ENCODE measurements around the gene GINS1. TPM values are rescaled to one million over a fixed set of nuclear protein-coding genes. Genes with fewer than 3 reads are reported as not detected.

The GINS1 gene
- total RNA-seq, 2 experiments from 2014 or later = 25.5 to 27.7 TPM

DNA sequence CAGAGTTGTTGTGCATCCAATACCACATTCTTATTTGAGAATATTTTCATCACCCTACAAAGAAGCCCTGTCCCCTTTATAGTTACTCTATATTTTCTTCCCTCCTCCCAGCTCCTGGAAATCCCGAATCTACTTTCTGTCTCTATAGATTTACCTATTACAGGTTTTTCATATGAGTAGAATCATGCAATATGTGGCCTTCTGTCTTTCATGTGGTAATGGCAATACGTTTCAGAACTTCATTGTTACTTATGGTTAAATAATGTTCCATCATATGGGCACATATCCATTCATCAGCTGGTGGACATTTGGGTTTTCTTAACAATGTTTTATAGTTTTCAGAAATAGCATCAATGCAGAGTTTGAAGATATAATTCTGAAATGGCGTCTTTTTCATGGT is 17.1 kb downstream of the GINS1 start:
- CTCF ChIA-PET = interaction anchor here (0.5 to 1.2 kb wide), 2 partner anchors 17 to 22 kb away, joined by 3 to 4 read pairs; partner anchors contain the start of gene GINS1
- Mint-ChIP-seq H3K27me3 (ENCODE audit: low read depth) (no peaks in the 10 kb centered on the region), H3K27ac (no peak overlapping the region), H3K9me3 (no peaks in the 10 kb centered on the region), H3K4me1 (ENCODE audit: low read depth) (peaks cover 17% of the 10 kb centered on the region), H3K4me3 (no peak overlapping the region), H3K36me3 (ENCODE audit: low read depth) (peaks cover 44% of the 10 kb centered on the region)
- no peak for DNase-seq
- intact Hi-C loops (cut with micrococcal nuclease) = no loop called here

DNA sequence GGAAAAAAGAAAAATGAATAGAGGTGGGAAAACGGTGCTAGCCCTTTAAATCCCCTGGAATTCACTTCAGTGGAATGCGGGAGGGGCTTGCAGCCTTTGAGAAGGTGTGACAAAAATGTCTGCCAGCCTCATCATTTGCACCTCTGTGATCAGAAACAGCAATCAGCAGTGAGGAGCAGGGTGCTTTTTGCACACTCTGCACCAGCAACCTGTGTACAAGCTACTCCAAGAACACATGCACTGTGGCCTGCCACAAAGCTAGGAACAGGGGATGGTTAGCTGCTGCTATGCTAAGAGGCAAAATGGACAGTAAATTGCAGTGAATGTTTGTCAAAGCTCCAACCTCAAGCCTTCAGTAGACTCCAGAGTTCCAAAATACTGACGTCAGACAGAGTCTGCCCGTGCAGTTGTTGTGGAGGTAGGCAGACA is 29.7 kb downstream of the GINS1 start:
- H3K27ac Mint-ChIP-seq = no peak overlapping the region
- intact Hi-C loops (cut with micrococcal nuclease) = no loop called here
- DNase-seq = no peak
- no peaks in the 10 kb centered on the region for H3K27me3 Mint-ChIP-seq (ENCODE audit: low read depth)
- no peaks in the 10 kb centered on the region for H3K4me1 Mint-ChIP-seq (ENCODE audit: low read depth)
- peaks cover 27% of the 10 kb centered on the region for H3K36me3 Mint-ChIP-seq (ENCODE audit: low read depth)
- no peak overlapping the region for H3K4me3 Mint-ChIP-seq
- CTCF ChIA-PET = no interaction called here
- H3K9me3 Mint-ChIP-seq = no peaks in the 10 kb centered on the region

DNA sequence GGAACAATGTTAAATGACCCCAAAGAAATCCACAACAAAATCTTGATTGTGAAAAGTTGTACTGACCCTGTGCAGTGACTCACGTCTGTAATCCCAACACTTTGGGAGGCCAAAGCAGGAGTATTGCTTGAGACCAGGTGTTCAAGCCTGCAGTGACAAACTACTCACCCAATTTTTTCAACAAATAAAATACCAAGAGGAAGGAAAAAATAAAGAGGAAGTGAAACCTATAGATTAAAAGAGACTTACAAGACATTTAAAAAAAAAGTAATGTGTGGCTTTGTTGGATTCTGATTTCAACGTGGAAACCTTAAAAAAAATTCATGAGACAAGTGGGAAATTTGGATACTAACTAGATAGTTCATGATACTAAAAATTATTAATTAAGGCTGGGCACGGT is 31.9 kb downstream of the GINS1 start:
- CTCF ChIA-PET = no interaction called here
- intact Hi-C loops (cut with micrococcal nuclease) = no loop called here
- DNase-seq = no peak
- Mint-ChIP-seq H3K4me1 (ENCODE audit: low read depth) (no peaks in the 10 kb centered on the region), H3K27ac (no peak overlapping the region), H3K9me3 (no peaks in the 10 kb centered on the region), H3K27me3 (ENCODE audit: low read depth) (no peaks in the 10 kb centered on the region), H3K36me3 (ENCODE audit: low read depth) (peaks cover 26% of the 10 kb centered on the region), H3K4me3 (no peak overlapping the region)

DNA sequence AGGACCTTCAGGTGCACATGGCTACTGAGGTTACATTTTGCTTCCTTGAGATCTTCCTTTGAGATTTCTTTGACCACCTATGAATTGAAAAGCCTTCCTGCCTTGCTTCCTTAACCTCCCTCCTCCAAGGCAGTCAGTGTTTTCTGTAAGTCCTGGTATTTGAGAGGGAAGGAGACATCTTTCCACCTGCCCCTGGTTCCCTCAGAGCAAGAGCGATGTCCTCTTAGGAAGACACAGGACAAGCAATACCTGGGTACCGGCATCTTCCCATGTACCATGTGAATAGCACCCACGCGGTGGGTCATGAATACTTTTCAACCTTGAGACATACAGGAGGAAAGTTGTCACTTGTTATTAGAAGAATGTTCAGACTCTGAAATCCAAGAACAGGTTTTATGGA is 37.1 kb downstream of the GINS1 start:
- no peak for DNase-seq
- no peaks in the 10 kb centered on the region for H3K4me1 Mint-ChIP-seq (ENCODE audit: low read depth)
- H3K27ac Mint-ChIP-seq = no peak overlapping the region
- CTCF ChIA-PET = no interaction called here
- H3K9me3 Mint-ChIP-seq = no peaks in the 10 kb centered on the region
- H3K36me3 Mint-ChIP-seq (ENCODE audit: low read depth) = peaks cover 50% of the 10 kb centered on the region
- intact Hi-C loops (cut with micrococcal nuclease) = loop anchor here (10.0 kb wide), 1 partner anchor 60 kb away; no protein-coding TSS in a partner anchor
- no peaks in the 10 kb centered on the region for H3K27me3 Mint-ChIP-seq (ENCODE audit: low read depth)
- no peak overlapping the region for H3K4me3 Mint-ChIP-seq

DNA sequence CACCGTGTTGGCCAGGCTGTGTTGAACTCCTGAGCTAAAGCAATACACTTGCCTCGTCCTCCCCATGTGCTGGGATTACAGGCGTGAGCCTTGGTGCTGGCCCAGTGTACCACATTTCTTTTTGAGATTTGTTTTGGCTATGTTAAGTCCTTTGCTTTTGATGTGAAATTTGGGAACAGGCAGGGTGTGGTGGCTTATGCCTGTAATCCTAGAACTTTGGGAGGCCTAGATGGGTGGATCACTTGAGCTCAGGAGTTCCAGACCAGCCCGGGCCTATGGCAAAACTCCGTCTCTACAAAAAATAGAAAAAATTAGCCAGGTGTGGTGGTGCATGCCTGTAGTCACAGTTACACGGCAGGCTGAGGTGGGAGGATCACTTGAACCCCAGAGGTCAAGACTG is 40.2 kb downstream of the GINS1 start:
- intact Hi-C loops (cut with micrococcal nuclease) = loop anchor here (10.0 kb wide), 1 partner anchor 63 kb away; no protein-coding TSS in a partner anchor

DNA sequence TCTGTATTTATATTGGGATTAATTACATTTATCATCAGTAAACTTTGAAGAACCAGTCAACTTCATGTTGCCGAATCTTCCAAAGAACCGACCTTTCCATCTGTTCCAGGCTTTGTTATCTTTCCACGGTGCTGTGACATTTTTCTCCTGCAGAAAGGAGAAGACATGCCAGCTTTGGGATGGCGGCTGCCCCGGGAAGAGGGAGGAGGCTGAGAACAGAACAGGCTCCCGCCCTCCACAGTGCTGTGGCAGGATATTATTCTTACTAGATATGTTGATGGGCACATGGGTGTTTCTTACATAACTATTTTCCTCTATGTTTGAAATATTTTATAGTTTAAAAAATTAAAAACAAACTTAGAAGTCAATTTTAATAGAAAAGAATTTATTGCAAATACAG is 44.9 kb downstream of the GINS1 start:
- peaks cover 21% of the 10 kb centered on the region for H3K36me3 Mint-ChIP-seq (ENCODE audit: low read depth)
- no peaks in the 10 kb centered on the region for H3K9me3 Mint-ChIP-seq
- no peak overlapping the region for H3K27ac Mint-ChIP-seq
- no peaks in the 10 kb centered on the region for H3K4me1 Mint-ChIP-seq (ENCODE audit: low read depth)
- H3K27me3 Mint-ChIP-seq (ENCODE audit: low read depth) = no peaks in the 10 kb centered on the region
- intact Hi-C loops (cut with micrococcal nuclease) = no loop called here
- CTCF ChIA-PET = interaction anchor here (1.1 kb wide), 1 partner anchor 45 kb away, joined by 4 read pairs; the partner anchor contains the start of gene GINS1
- no peak for DNase-seq
- H3K4me3 Mint-ChIP-seq = no peak overlapping the region

More for the DNA sequence above, 40.2 kb downstream of the GINS1 start:
- H3K4me3 Mint-ChIP-seq = no peak overlapping the region
- no peaks in the 10 kb centered on the region for H3K9me3 Mint-ChIP-seq
- CTCF ChIA-PET = no interaction called here
- H3K36me3 Mint-ChIP-seq (ENCODE audit: low read depth) = peaks cover 46% of the 10 kb centered on the region
- H3K27ac Mint-ChIP-seq = no peak overlapping the region
- DNase-seq = no peak
- no peaks in the 10 kb centered on the region for H3K27me3 Mint-ChIP-seq (ENCODE audit: low read depth)
- H3K4me1 Mint-ChIP-seq (ENCODE audit: low read depth) = no peaks in the 10 kb centered on the region

DNA sequence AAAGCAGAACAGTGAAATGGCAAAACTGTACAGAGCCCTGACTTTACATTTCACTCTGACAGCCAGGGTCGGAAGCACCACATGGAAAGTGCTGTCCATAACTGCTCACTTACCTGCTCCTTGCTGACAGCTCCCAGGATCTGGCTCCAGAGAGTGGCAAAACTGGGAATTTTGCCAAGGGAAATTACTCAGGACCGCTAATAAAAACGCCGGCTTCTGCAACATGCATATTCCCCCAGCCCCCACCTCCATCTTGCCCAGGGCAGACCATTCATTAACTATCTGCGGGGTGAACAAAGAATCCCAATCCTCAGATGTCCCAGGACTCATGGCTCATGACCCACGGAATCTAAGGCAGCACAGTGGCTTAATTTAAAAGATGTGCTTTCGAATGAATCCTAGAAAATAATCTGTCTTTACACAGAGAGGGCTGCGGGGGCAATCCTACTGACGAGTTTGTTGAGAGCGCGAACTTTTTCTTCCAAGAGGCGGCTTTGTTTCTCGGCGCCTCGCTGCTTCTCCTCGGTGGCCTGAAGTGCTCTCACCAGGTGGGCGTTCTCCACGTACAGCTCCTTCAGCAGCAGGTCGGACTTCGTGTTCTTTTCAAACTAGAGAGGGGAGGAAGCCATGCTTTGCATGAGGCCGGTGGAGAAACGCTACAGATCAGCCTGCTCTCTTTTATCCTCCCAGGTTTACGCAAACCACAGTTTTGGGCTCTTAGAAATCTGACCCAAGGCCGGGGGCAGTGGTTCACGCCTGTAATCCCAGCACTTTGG is 45.8 kb downstream of the GINS1 start:
- Mint-ChIP-seq H3K27me3 (ENCODE audit: low read depth) (no peaks in the 10 kb centered on the region), H3K9me3 (no peaks in the 10 kb centered on the region), H3K4me3 (no peak overlapping the region), H3K4me1 (ENCODE audit: low read depth) (no peaks in the 10 kb centered on the region), H3K27ac (no peak overlapping the region), H3K36me3 (ENCODE audit: low read depth) (peaks cover 13% of the 10 kb centered on the region)
- intact Hi-C loops (cut with micrococcal nuclease) = no loop called here
- no peak for DNase-seq
- CTCF ChIA-PET = interaction anchor here (0.6 to 1.1 kb wide), 2 partner anchors 46 to 217 kb away, joined by 4 read pairs; partner anchors contain the start of gene GINS1

DNA sequence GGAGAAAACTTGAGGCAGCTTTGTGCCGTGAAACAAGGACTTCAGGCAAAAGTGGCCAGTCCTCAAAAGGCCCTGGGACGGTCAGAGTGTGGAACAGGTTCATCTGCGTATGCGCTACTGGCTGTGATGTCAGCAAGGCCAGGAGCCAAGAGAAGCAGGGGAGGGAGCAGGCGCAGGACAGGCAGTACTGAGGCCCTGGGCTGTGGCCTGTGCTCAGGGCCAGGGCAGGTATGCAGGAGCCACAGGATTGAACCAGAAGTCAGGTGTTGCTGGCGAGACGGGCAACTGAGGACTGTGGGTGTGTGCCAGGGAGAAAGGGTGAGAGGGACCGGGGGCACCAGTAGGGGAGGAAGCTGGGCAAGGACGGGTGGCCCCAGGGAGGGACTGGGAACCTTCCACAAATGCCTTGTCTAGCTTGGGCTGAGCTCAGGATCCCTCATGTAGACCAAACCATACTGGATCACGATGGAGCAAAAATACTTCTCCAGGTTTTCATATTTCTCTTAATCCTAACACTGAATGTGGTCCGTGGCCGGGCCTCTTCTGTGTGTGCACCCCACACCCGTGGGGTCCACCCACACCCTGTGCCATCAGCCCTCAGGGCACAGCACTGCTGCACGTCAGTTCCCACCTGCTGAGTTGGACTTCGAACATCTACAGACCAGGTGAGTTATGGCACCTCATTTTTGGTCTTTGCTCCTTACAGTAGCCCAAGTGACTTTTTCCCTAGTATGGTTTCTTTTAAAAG is 46.9 kb downstream of the GINS1 start:
- no peaks in the 10 kb centered on the region for H3K9me3 Mint-ChIP-seq
- no peaks in the 10 kb centered on the region for H3K27me3 Mint-ChIP-seq (ENCODE audit: low read depth)
- no peaks in the 10 kb centered on the region for H3K4me1 Mint-ChIP-seq (ENCODE audit: low read depth)
- peaks cover 2% of the 10 kb centered on the region for H3K36me3 Mint-ChIP-seq (ENCODE audit: low read depth)
- DNase-seq = no peak
- CTCF ChIA-PET = no interaction called here
- intact Hi-C loops (cut with micrococcal nuclease) = no loop called here
- H3K27ac Mint-ChIP-seq = no peak overlapping the region
- no peak overlapping the region for H3K4me3 Mint-ChIP-seq

DNA sequence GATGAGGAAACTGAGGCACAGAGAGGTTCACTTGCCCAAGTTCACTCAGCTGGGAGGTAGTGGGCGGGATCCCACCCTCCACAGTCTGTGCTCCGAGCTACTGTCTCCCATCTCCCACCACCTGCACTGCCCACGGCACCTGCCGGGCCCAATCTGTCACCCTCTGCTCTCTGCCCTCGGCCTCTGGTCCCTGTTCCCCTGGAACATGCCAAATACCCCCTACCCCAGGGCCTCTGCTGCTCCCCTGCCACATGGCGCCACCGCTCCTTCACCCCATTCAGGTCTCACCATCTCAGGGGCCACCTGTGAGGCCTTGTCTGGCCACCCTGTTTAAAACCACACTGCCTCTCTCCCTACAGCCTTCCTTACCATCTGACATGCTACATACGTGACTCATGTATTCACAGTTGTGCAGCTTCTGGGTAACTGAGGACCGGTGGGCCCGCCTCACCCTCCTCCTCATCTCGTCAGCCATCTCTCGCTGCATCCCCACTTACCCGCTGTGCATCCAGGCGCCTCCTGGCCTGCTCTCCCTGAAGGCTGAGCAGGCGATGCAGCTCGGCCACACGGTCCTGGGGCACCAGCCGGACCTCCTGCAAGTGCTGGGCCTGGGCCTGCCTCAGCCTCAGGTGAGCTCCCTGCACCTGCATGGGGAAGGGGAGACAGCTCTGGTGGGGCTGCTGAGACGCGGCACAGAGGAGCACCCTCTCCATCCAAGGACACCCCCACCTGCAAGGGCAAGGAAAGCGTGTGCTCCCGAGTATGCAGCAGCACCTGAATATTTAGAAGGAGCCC is 50.6 kb downstream of the GINS1 start:
- no peak overlapping the region for H3K4me3 Mint-ChIP-seq
- no peaks in the 10 kb centered on the region for H3K4me1 Mint-ChIP-seq (ENCODE audit: low read depth)
- no peak for DNase-seq
- intact Hi-C loops (cut with micrococcal nuclease) = no loop called here
- H3K9me3 Mint-ChIP-seq = no peaks in the 10 kb centered on the region
- no peak overlapping the region for H3K27ac Mint-ChIP-seq
- no peaks in the 10 kb centered on the region for H3K27me3 Mint-ChIP-seq (ENCODE audit: low read depth)
- peaks cover 2% of the 10 kb centered on the region for H3K36me3 Mint-ChIP-seq (ENCODE audit: low read depth)
- CTCF ChIA-PET = no interaction called here

DNA sequence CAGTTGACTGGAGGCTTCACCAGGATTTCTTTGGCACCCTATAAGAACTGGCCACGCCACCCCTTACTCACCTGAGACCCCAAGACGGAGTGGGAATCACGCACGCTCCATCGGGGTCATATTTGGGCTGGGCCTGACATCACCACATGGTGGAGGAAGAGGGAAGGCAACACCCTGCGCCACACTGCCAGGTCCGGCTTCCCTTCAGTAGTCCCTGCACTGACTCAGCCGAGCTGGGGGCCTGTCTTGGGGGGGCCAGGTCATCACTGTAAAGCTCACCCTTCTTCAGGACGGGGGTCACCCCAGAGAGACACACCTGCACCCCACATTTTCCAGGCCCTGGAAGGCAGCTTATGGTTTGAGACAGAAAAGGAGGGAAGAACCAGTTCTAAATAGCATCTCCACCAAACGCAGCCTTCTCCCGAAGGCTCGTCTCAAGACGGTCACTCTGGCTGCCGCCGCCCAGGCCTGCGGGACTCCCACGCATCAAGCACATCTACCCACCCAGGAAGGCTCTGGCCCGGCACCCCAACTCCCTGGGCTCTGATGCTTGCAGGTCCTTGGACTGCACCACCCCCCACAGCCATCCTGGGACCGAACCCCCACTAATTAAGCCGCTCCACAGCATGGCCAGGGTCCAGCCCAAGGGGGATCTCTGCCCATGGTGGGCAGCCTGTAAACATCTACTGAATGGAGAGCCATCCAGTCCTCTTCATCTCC is 51.8 kb downstream of the GINS1 start:
- no peaks in the 10 kb centered on the region for H3K4me1 Mint-ChIP-seq (ENCODE audit: low read depth)
- H3K27ac Mint-ChIP-seq = no peak overlapping the region
- no peak overlapping the region for H3K4me3 Mint-ChIP-seq
- H3K9me3 Mint-ChIP-seq = no peaks in the 10 kb centered on the region
- intact Hi-C loops (cut with micrococcal nuclease) = no loop called here
- CTCF ChIA-PET = no interaction called here
- no peak for DNase-seq
- H3K36me3 Mint-ChIP-seq (ENCODE audit: low read depth) = no peaks in the 10 kb centered on the region
- H3K27me3 Mint-ChIP-seq (ENCODE audit: low read depth) = no peaks in the 10 kb centered on the region

DNA sequence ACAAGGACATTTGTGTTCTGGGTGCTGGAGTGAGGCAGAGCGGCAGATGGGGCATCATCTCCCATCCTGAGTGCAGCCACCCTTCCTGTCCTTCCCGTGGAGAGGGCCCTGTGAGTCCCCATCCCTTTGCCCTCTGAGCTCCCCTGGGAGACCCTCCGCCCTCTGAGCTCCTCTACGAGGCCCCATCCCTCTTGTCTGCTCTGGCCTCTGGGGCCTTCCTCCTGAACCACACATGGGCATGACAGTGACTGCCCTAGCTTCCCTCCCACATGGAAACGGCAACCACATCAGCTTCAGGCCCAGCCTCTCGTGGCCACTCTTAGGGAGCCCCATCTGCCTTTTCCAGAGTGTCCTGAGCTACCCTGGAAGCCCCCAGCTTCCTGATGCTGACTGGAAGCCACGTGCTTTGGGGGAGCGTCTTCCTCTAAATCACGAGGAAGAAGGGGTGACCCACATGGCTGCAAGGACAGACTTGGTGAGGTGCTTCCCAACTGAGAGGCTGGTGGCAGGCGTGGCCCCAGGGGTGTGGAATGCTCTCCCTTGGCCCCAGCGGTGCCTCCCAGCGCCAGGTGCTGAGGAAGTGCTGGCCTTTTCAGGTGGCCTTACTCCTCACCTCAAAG is 52.6 kb downstream of the GINS1 start:
- no peaks in the 10 kb centered on the region for H3K9me3 Mint-ChIP-seq
- no peak overlapping the region for H3K4me3 Mint-ChIP-seq
- CTCF ChIA-PET = no interaction called here
- intact Hi-C loops (cut with micrococcal nuclease) = no loop called here
- DNase-seq = no peak
- no peaks in the 10 kb centered on the region for H3K36me3 Mint-ChIP-seq (ENCODE audit: low read depth)
- no peak overlapping the region for H3K27ac Mint-ChIP-seq
- H3K4me1 Mint-ChIP-seq (ENCODE audit: low read depth) = no peaks in the 10 kb centered on the region
- no peaks in the 10 kb centered on the region for H3K27me3 Mint-ChIP-seq (ENCODE audit: low read depth)
